T-helper 1 cell treated with Interleukin-12 subunit alpha and Interleukin-12 subunit beta and Interleukin-4 antibody, amounts not matched to agents 30 μg/mL and 1 μg/mL, for 36 hours (primary cell): Measurements from ENCODE around the gene PITPNC1.
"Not testable (repeated sequence)": the region's sequence is repeated elsewhere in the genome, so short reads cannot be mapped to it uniquely, and the experiment has no call there.

Experiments used
- H3K27ac Mint-ChIP-seq: one replicate; pipeline ENCODE4 v1.8.0; 2021; ENCODE audit warnings: mild to moderate bottlenecking, mixed read lengths
- H3K27me3 Mint-ChIP-seq: one replicate; pipeline ENCODE4 v1.8.0; 2021; ENCODE audit warnings: low read depth, mixed read lengths
- H3K36me3 Mint-ChIP-seq: one replicate; pipeline ENCODE4 v1.8.0; 2021; ENCODE audit warnings: low read depth, mixed read lengths
- H3K4me1 Mint-ChIP-seq: one replicate; pipeline ENCODE4 v1.8.0; 2021; ENCODE audit warnings: low read depth, mixed read lengths
- H3K4me3 Mint-ChIP-seq: one replicate; pipeline ENCODE4 v1.8.0; 2021; ENCODE audit warnings: mild to moderate bottlenecking, moderate library complexity, mixed read lengths
- H3K9me3 Mint-ChIP-seq: one replicate; pipeline ENCODE4 v1.8.0; 2021; ENCODE audit warnings: mixed read lengths

The PITPNC1 gene

GRCh38 chr17:67617304-67617899, 240.3 kb downstream of the PITPNC1 start:
- Mint-ChIP-seq H3K9me3 (no peaks in the 10 kb centered on the region), H3K36me3 (no peaks in the 10 kb centered on the region), H3K27me3 (no peaks in the 10 kb centered on the region), H3K4me3 (no peak overlapping the region), H3K4me1 (no peaks in the 10 kb centered on the region), H3K27ac (no peak overlapping the region)

GRCh38 chr17:67619555-67619954, 242.5 kb downstream of the PITPNC1 start:
- no peaks in the 10 kb centered on the region for H3K9me3 Mint-ChIP-seq
- no peak overlapping the region for H3K4me3 Mint-ChIP-seq
- H3K4me1 Mint-ChIP-seq, result no peaks in the 10 kb centered on the region
- H3K36me3 Mint-ChIP-seq, result no peaks in the 10 kb centered on the region
- H3K27me3 Mint-ChIP-seq, result no peaks in the 10 kb centered on the region
- no peak overlapping the region for H3K27ac Mint-ChIP-seq

GRCh38 chr17:67620088-67620487, 243.0 kb downstream of the PITPNC1 start:
- Mint-ChIP-seq H3K9me3 (no peaks in the 10 kb centered on the region), H3K36me3 (no peaks in the 10 kb centered on the region), H3K4me1 (no peaks in the 10 kb centered on the region), H3K4me3 (no peak overlapping the region), H3K27ac (no peak overlapping the region), H3K27me3 (no peaks in the 10 kb centered on the region)

GRCh38 chr17:67620636-67621035, 243.6 kb downstream of the PITPNC1 start:
- H3K27ac Mint-ChIP-seq, result no peak overlapping the region
- H3K4me3 Mint-ChIP-seq, result no peak overlapping the region
- no peaks in the 10 kb centered on the region for H3K9me3 Mint-ChIP-seq
- H3K27me3 Mint-ChIP-seq, result no peaks in the 10 kb centered on the region
- no peaks in the 10 kb centered on the region for H3K4me1 Mint-ChIP-seq
- H3K36me3 Mint-ChIP-seq, result no peaks in the 10 kb centered on the region

GRCh38 chr17:67623767-67624166, 246.7 kb downstream of the PITPNC1 start:
- Mint-ChIP-seq H3K27ac (no peak overlapping the region), H3K27me3 (no peaks in the 10 kb centered on the region), H3K4me1 (no peaks in the 10 kb centered on the region), H3K36me3 (no peaks in the 10 kb centered on the region), H3K9me3 (no peaks in the 10 kb centered on the region), H3K4me3 (no peak overlapping the region)

- no peaks in the 10 kb centered on the region for H3K27me3 Mint-ChIP-seq
- no peaks in the 10 kb centered on the region for H3K36me3 Mint-ChIP-seq
- no peaks in the 10 kb centered on the region for H3K4me1 Mint-ChIP-seq
- no peaks in the 10 kb centered on the region for H3K9me3 Mint-ChIP-seq
- H3K4me3 Mint-ChIP-seq, result no peak overlapping the region
- no peak overlapping the region for H3K27ac Mint-ChIP-seq
These were observed 248.0 kb downstream of the PITPNC1 start for GRCh38 chr17:67624886-67625656.

GRCh38 chr17:67625971-67626370, 248.9 kb downstream of the PITPNC1 start:
- no peak overlapping the region for H3K27ac Mint-ChIP-seq
- no peaks in the 10 kb centered on the region for H3K4me1 Mint-ChIP-seq
- no peak overlapping the region for H3K4me3 Mint-ChIP-seq
- H3K9me3 Mint-ChIP-seq, result no peaks in the 10 kb centered on the region
- no peaks in the 10 kb centered on the region for H3K36me3 Mint-ChIP-seq
- no peaks in the 10 kb centered on the region for H3K27me3 Mint-ChIP-seq

GRCh38 chr17:67628580-67629013, 251.5 kb downstream of the PITPNC1 start:
- Mint-ChIP-seq H3K27ac (no peak overlapping the region), H3K4me1 (no peaks in the 10 kb centered on the region), H3K36me3 (peaks cover 3% of the 10 kb centered on the region), H3K9me3 (no peaks in the 10 kb centered on the region), H3K27me3 (no peaks in the 10 kb centered on the region), H3K4me3 (no peak overlapping the region)

GRCh38 chr17:67629971-67630320, 252.9 kb downstream of the PITPNC1 start:
- no peaks in the 10 kb centered on the region for H3K9me3 Mint-ChIP-seq
- H3K4me1 Mint-ChIP-seq, result no peaks in the 10 kb centered on the region
- no peak overlapping the region for H3K27ac Mint-ChIP-seq
- peaks cover 3% of the 10 kb centered on the region for H3K36me3 Mint-ChIP-seq
- no peaks in the 10 kb centered on the region for H3K27me3 Mint-ChIP-seq
- no peak overlapping the region for H3K4me3 Mint-ChIP-seq

- not testable (repeated sequence) for H3K27ac Mint-ChIP-seq, H3K4me1 Mint-ChIP-seq, H3K4me3 Mint-ChIP-seq, H3K9me3 Mint-ChIP-seq, H3K27me3 Mint-ChIP-seq, H3K36me3 Mint-ChIP-seq
These were observed 253.8 kb downstream of the PITPNC1 start for GRCh38 chr17:67630836-67631235.

- no peak overlapping the region for H3K4me3 Mint-ChIP-seq
- no peak overlapping the region for H3K27ac Mint-ChIP-seq
- no peaks in the 10 kb centered on the region for H3K9me3 Mint-ChIP-seq
- no peaks in the 10 kb centered on the region for H3K4me1 Mint-ChIP-seq
- H3K36me3 Mint-ChIP-seq, result peaks cover 3% of the 10 kb centered on the region
- H3K27me3 Mint-ChIP-seq, result no peaks in the 10 kb centered on the region
These were observed 255.1 kb downstream of the PITPNC1 start for GRCh38 chr17:67632141-67632540.

- no peaks in the 10 kb centered on the region for H3K4me1 Mint-ChIP-seq
- peaks cover 3% of the 10 kb centered on the region for H3K36me3 Mint-ChIP-seq
- H3K27me3 Mint-ChIP-seq, result no peaks in the 10 kb centered on the region
- no peak overlapping the region for H3K4me3 Mint-ChIP-seq
- H3K9me3 Mint-ChIP-seq, result no peaks in the 10 kb centered on the region
- no peak overlapping the region for H3K27ac Mint-ChIP-seq
These were observed 256.7 kb downstream of the PITPNC1 start for GRCh38 chr17:67633751-67634211.

- no peaks in the 10 kb centered on the region for H3K4me1 Mint-ChIP-seq
These were observed 258.6 kb downstream of the PITPNC1 start for GRCh38 chr17:67635681-67636080.

GRCh38 chr17:67636312-67636711, 259.2 kb downstream of the PITPNC1 start:
- Mint-ChIP-seq H3K4me1 (no peaks in the 10 kb centered on the region), H3K4me3 (no peak overlapping the region), H3K9me3 (no peaks in the 10 kb centered on the region), H3K27ac (no peak overlapping the region), H3K27me3 (no peaks in the 10 kb centered on the region), H3K36me3 (peaks cover 3% of the 10 kb centered on the region)

More at GRCh38 chr17:67635681-67636080, 258.6 kb downstream of the PITPNC1 start:
- Mint-ChIP-seq H3K9me3 (no peaks in the 10 kb centered on the region), H3K27ac (no peak overlapping the region), H3K4me3 (no peak overlapping the region), H3K27me3 (no peaks in the 10 kb centered on the region), H3K36me3 (peaks cover 3% of the 10 kb centered on the region)

- no peaks in the 10 kb centered on the region for H3K9me3 Mint-ChIP-seq
- no peak overlapping the region for H3K4me3 Mint-ChIP-seq
- H3K27ac Mint-ChIP-seq, result no peak overlapping the region
- no peaks in the 10 kb centered on the region for H3K4me1 Mint-ChIP-seq
- H3K27me3 Mint-ChIP-seq, result no peaks in the 10 kb centered on the region
- peaks cover under 1% of the 10 kb centered on the region for H3K36me3 Mint-ChIP-seq
These were observed 259.9 kb downstream of the PITPNC1 start for GRCh38 chr17:67636834-67637520.
